Heart right ventricle (tissue), 16 donors: ENCODE results near the gene GPC5. TPM values are rescaled to one million over a fixed set of nuclear protein-coding genes. Genes with fewer than 3 reads are reported as not detected.

Experiments
- ATAC-seq, 8 donors: fragments of 200-7000 bp; cut with Tn5 transposase; one replicate each; pipeline ENCODE4 v1.9.1; 2020; ENCODE audit warnings: mild to moderate bottlenecking in 8 of 8, moderate library complexity in 8 of 8, moderate number of reproducible peaks in 1 of 8
- DNase-seq, 2 donors: peaks; one replicate each; pipeline ENCODE4 v3.0.0-alpha.2; 2020
- H3K27ac ChIP-seq, 10 donors: fragments of 200-600 bp; sonication (generic) in 2 of 10; one replicate each; pipeline versions ENCODE4 v1.5.0 to v1.8.0; 2020 to 2022; ENCODE audit warnings: mild to moderate bottlenecking in 3 of 10
- H3K27me3 ChIP-seq, 7 donors: fragments of 200-600 bp; one replicate each; pipeline ENCODE4 v1.8.0; 2021 to 2022; ENCODE audit warnings: mild to moderate bottlenecking in 2 of 7
- H3K36me3 ChIP-seq, 9 donors: fragments of 200-600 bp; sonication (generic) in 1 of 9; one replicate each; pipeline versions ENCODE4 v1.5.0 to v1.8.0; 2020 to 2022; ENCODE audit warnings: mild to moderate bottlenecking in 2 of 9
- H3K4me1 ChIP-seq, 9 donors: fragments of 200-600 bp; sonication (generic) in 1 of 9; one replicate each; pipeline versions ENCODE4 v1.5.0 to v1.8.0; 2020 to 2022; ENCODE audit warnings: mild to moderate bottlenecking in 4 of 9
- H3K4me3 ChIP-seq, 10 donors: fragments of 200-600 bp; sonication (generic) in 2 of 10; one replicate each; pipeline versions ENCODE4 v1.5.0 to v1.8.0; 2020 to 2022; ENCODE audit warnings: mild to moderate bottlenecking in 7 of 10, moderate library complexity in 2 of 10
- H3K9me3 ChIP-seq, 11 donors: fragments of 200-600 bp in 10 of 11; sonication (generic) in 2 of 11; one replicate each; pipeline versions ENCODE4 v1.5.0 to v1.8.0; 2013 to 2022; ENCODE audit warnings: mild to moderate bottlenecking in 2 of 11, control low read depth in 1 of 11, moderate library complexity in 1 of 11
- CTCF ChIP-seq, 9 donors: fragments of 200-600 bp; sonication (generic) in 2 of 9; IDR thresholded peaks; one replicate each; pipeline versions ENCODE4 v1.5.0 to v1.8.0; 2021 to 2022; ENCODE audit warnings: antibody characterized with exemption in 9 of 9, mild to moderate bottlenecking in 5 of 9, moderate library complexity in 1 of 9
- WGBS, 2 donors: extraction: QIAGEN DNeasy Blood & Tissue Kit; methylation state at CpG; one replicate each; pipeline ENCODE4 v1.1.7; 2013; ENCODE audit warnings: inconsistent platforms in 1 of 2; 5-methylcytosine and 5-hydroxymethylcytosine counted together
- intact Hi-C, 10 donors: fragments of 100-400 bp; cut with DNase I; formaldehyde crosslinking; loops; one replicate each; pipeline versions ENCODE4 v1.11.1 to v1.14.2; 2022
- polyA plus RNA-seq, 2 donors: library from polyadenylated mRNA; stranded (reverse); fragments of 200-250 nt; gene quantifications; one replicate each; pipeline ENCODE4 v1.2.3, GENCODE V29; 2013
- total RNA-seq, 10 donors: library from RNA; stranded (reverse); fragmentation: NEBNext Ultra II Directional in 3 of 10; extraction: Animal tissue kit (Norgen Biotek cat#: 25700) in 3 of 10; gene quantifications; one replicate each; pipeline versions ENCODE4 v1.2.1 to v1.2.4, GENCODE V29; 2021 to 2023
- donor health status: Arrhythmogenic right ventricular cardiomyopathy.
- donor health status: ischemic (EF 13 %, LVEDD 7.1; RV severe dilation, severe dysfunction).
- donor health status: healthy with polysubstance abuse.
- donor health status: DM: no; HTN: yes; CAD: no.
- donor health status: DM: no; HTN: no; CAD: no.
- donor health status: ischemic (EF 25% LVEDD 6.9; RV normal size, moderate dysfunction).
- donor health status: ischemic (EF 25% LVEDD 5.7; RV mildly dilated, moderate dysfunction).
- donor health status: healthy.
- donor health status: DM: yes; HTN: yes; CAD: no.
- donor health status: Ischemic cardiomyopathy.
- donor health status: ischemic (EF 35%, LVEDD 5.7; RV mildly dilated, moderate dysfunction).
- donor health status: nonischemic (EF 11% LVEDD 7.7; RV severe dilation, severe dysfunction).
- donor health status: DM: yes; HTN: yes; CAD: no.
- donor health status: PGD.
- donor health status: ischemic (EF 29% LVEDD 5.4; RV normal size, mild dysfunction).
- donor health status: nonischemic (EF 23%, LVEDD 6.1; RV moderate dilation, normal function).

GPC5 gene
- total and polyA plus RNA-seq, 12 donors, result 0.01 to 3.5 (median 0.70) TPM; not detected in 1

- no peak for DNase-seq
- Histone ChIP-seq H3K36me3 (no peaks in the 10 kb centered on the region), H3K4me1 (no peaks in the 10 kb centered on the region), H3K9me3 (peaks cover 0 to 5% (median 0%) of the 10 kb centered on the region in 11 donors), H3K4me3 (no peak overlapping the region), H3K27me3 (no peaks in the 10 kb centered on the region), H3K27ac (no peak overlapping the region)
- intact Hi-C loops, result no loop called here
- WGBS, 2 donors, result 72 to 75% methylated on average over 3 of the region's 3 CpGs
- TF ChIP-seq CTCF (IDR thresholded peaks at IDR 0.05), result no peak
- ATAC-seq, result no peak
These were observed 229.7 kb downstream of the GPC5 start for GRCh38 chr13:91627952-91628739.

GRCh38 chr13:91630946-91631345 is 232.5 kb downstream of the GPC5 start:
- intact Hi-C loops, result no loop called here
- TF ChIP-seq CTCF (IDR thresholded peaks at IDR 0.05), result no peak

GRCh38 chr13:91632086-91632485 is 233.7 kb downstream of the GPC5 start:
- Histone ChIP-seq H3K9me3 (peaks cover 0 to 5% (median 0%) of the 10 kb centered on the region in 11 donors), H3K27me3 (no peaks in the 10 kb centered on the region), H3K36me3 (no peaks in the 10 kb centered on the region), H3K4me1 (no peaks in the 10 kb centered on the region), H3K27ac (no peak overlapping the region), H3K4me3 (no peak overlapping the region)
- intact Hi-C loops, result no loop called here
- DNase-seq, result no peak
- WGBS, 2 donors, result 67 to 73% methylated on average over 3 of the region's 3 CpGs
- TF ChIP-seq CTCF (IDR thresholded peaks at IDR 0.05), result no peak
- ATAC-seq, result no peak

More at GRCh38 chr13:91630946-91631345, 232.5 kb downstream of the GPC5 start:
- no peak for ATAC-seq
- Histone ChIP-seq H3K27me3 (no peaks in the 10 kb centered on the region), H3K27ac (no peak overlapping the region), H3K9me3 (peaks cover 0 to 5% (median 0%) of the 10 kb centered on the region in 11 donors), H3K4me3 (no peak overlapping the region), H3K36me3 (no peaks in the 10 kb centered on the region), H3K4me1 (no peaks in the 10 kb centered on the region)
- DNase-seq, result no peak
- WGBS, 2 donors, result 92 to 95% methylated on average over 1 of the region's 1 CpG

GRCh38 chr13:91639330-91639729 is 240.9 kb downstream of the GPC5 start:
- no peak for DNase-seq
- TF ChIP-seq CTCF (IDR thresholded peaks at IDR 0.05), result no peak
- no peaks in the 10 kb centered on the region for H3K27me3 ChIP-seq
- H3K27ac ChIP-seq, result no peak overlapping the region
- WGBS, 2 donors, result 79 to 82% methylated on average over 5 of the region's 5 CpGs
- no peaks in the 10 kb centered on the region for H3K9me3 ChIP-seq
- H3K4me1 ChIP-seq, result no peaks in the 10 kb centered on the region
- ATAC-seq, result no peak
- H3K36me3 ChIP-seq, result no peaks in the 10 kb centered on the region
- intact Hi-C loops, result no loop called here
- no peak overlapping the region for H3K4me3 ChIP-seq
